HEK293T (cell line): ENCODE data around the gene TTC16.
A peak's percentile ranks its signal among the peaks of the same experiment; 100 is the strongest.

Experiments used
- CTCF ChIA-PET: fragments of 350-600 bp; formaldehyde crosslinking; extraction: SDS; loops from one replicate; lab custom pipeline; 2021; ENCODE audit warnings: antibody characterized with exemption, inconsistent platforms; lab: Yijun Ruan, JAX
- POLR2A ChIA-PET: fragments of 350-600 bp; formaldehyde crosslinking; extraction: SDS; loops from one replicate; lab custom pipeline; 2020; ENCODE audit warnings: antibody characterized with exemption, inconsistent platforms; lab: Yijun Ruan, JAX
- DNase-seq: peaks from one replicate; pipeline ENCODE4 v3.0.0; 2012; ENCODE audit warnings: mixed read lengths; ENCODE audit errors: extremely low spot score
- ARNT ChIP-seq: fragments of 450-650 bp; IDR thresholded peaks from 2 replicates; pipeline ENCODE4 v1.6.1; 2017; ENCODE audit warnings: mild to moderate bottlenecking
- BHLHE40 ChIP-seq: fragments of 450-650 bp; IDR thresholded peaks from 2 replicates; pipeline ENCODE4 v1.6.1; 2016; ENCODE audit warnings: mild to moderate bottlenecking, moderate library complexity, borderline replicate concordance
- CTBP1 ChIP-seq: fragments of 450-650 bp; IDR thresholded peaks from 2 replicates; pipeline ENCODE4 v1.6.1; 2016; ENCODE audit warnings: borderline replicate concordance
- ELF4 ChIP-seq: fragments of 450-650 bp; IDR thresholded peaks from 2 replicates; pipeline ENCODE4 v1.6.1; 2017; ENCODE audit warnings: antibody characterized with exemption
- FOXA1 ChIP-seq: fragments of 450-650 bp; IDR thresholded peaks from 2 replicates; pipeline ENCODE4 v1.6.1; 2016; ENCODE audit warnings: mild to moderate bottlenecking
- FOXK2 ChIP-seq: fragments of 450-650 bp; IDR thresholded peaks from 2 replicates; pipeline ENCODE4 v1.6.1; 2016; ENCODE audit warnings: mild to moderate bottlenecking
- FOXM1 ChIP-seq: fragments of 450-650 bp; IDR thresholded peaks from 2 replicates; pipeline ENCODE4 v1.6.1; 2017; ENCODE audit warnings: mild to moderate bottlenecking, borderline replicate concordance
- HDGF ChIP-seq: fragments of 450-650 bp; IDR thresholded peaks from 2 replicates; pipeline ENCODE4 v1.6.1; 2017; ENCODE audit warnings: antibody characterized with exemption, borderline replicate concordance
- L3MBTL2 ChIP-seq: fragments of 450-650 bp; conservative IDR thresholded peaks from 2 replicates; pipeline ENCODE4 v1.6.1; 2016; ENCODE audit warnings: mild to moderate bottlenecking
- LEF1 ChIP-seq: fragments of 450-650 bp; IDR thresholded peaks from 2 replicates; pipeline ENCODE4 v1.6.1; 2017; ENCODE audit warnings: mild to moderate bottlenecking, borderline replicate concordance
- NFRKB ChIP-seq: fragments of 450-650 bp; IDR thresholded peaks from 2 replicates; pipeline ENCODE4 v1.6.1; 2016; ENCODE audit warnings: mild to moderate bottlenecking, moderate library complexity
- PKNOX1 ChIP-seq: fragments of 450-650 bp; IDR thresholded peaks from 2 replicates; pipeline ENCODE4 v1.6.1; 2016
- SP1 ChIP-seq: fragments of 450-650 bp; IDR thresholded peaks from 2 replicates; pipeline ENCODE4 v1.6.1; 2017
- SUZ12 ChIP-seq: fragments of 450-650 bp; IDR thresholded peaks from 2 replicates; pipeline ENCODE4 v1.6.1; 2016; ENCODE audit warnings: mild to moderate bottlenecking
- TARDBP ChIP-seq: fragments of 450-650 bp; IDR thresholded peaks from 2 replicates; pipeline ENCODE4 v1.6.1; 2016
- ZNF384 ChIP-seq: fragments of 450-650 bp; IDR thresholded peaks from 2 replicates; pipeline ENCODE4 v1.6.1; 2016

TTC16 gene

GRCh38 chr9:127715470-127716337 is at the start of gene TTC16, which contains the start of gene PTRH1:
TTC16 (plus strand) TSS chr9:127716079; CDS start chr9:127716146, 67 bp downstream.
PTRH1 (minus strand) TSS chr9:127715663; CDS start chr9:127715639, 24 bp downstream.
- POLR2A ChIA-PET = interaction anchor here (0.9 to 1.6 kb wide), 5 partner anchors 10 to 125 kb away, joined by 3 to 5 read pairs (median 3); partner anchors contain the start of gene TOR2A
- TF ChIP-seq PKNOX1 (peak; percentile 84), ELF4 (peak; percentile 92; the same call in 1 of the 2 replicates), ARNT (no peak), L3MBTL2 (peak; percentile 71)
- peak; percentile 99 for DNase-seq
- CTCF ChIA-PET = no interaction called here

GRCh38 chr9:127667127-127667844 is 48.6 kb upstream of the TTC16 start:
- DNase-seq = no peak
- ChIA-PET CTCF (no interaction called here), POLR2A (no interaction called here)
- TF ChIP-seq CTBP1 = no peak
- no peak for TF ChIP-seq HDGF
- no peak for TF ChIP-seq ELF4
- no peak for TF ChIP-seq SUZ12
- no peak for TF ChIP-seq BHLHE40
- no peak for TF ChIP-seq ZNF384
- no peak for TF ChIP-seq FOXA1
- TF ChIP-seq ARNT = no peak
- no peak for TF ChIP-seq FOXM1

- DNase-seq = no peak
- POLR2A ChIA-PET = no interaction called here
- TF ChIP-seq SUZ12 (no peak), FOXK2 (no peak), ELF4 (no peak), ARNT (no peak), FOXM1 (no peak), HDGF (no peak), BHLHE40 (no peak), SP1 (no peak), L3MBTL2 (no peak), NFRKB (no peak), TARDBP (no peak), LEF1 (no peak), FOXA1 (no peak), CTBP1 (no peak)
- CTCF ChIA-PET = no interaction called here
These were observed 48.0 kb upstream of the TTC16 start for GRCh38 chr9:127667906-127668305.

- DNase-seq = no peak
- no peak for TF ChIP-seq ZNF384
- no peak for TF ChIP-seq FOXM1
- no peak for TF ChIP-seq FOXK2
- no peak for TF ChIP-seq NFRKB
- TF ChIP-seq FOXA1 = no peak
- TF ChIP-seq SP1 = no peak
- no peak for TF ChIP-seq PKNOX1
- no peak for TF ChIP-seq ARNT
- no peak for TF ChIP-seq L3MBTL2
- TF ChIP-seq HDGF = no peak
- TF ChIP-seq BHLHE40 = no peak
- TF ChIP-seq LEF1 = no peak
- POLR2A ChIA-PET = no interaction called here
- CTCF ChIA-PET = no interaction called here
These were observed 42.6 kb upstream of the TTC16 start for GRCh38 chr9:127673234-127673633.

GRCh38 chr9:127676638-127677037 is 39.2 kb upstream of the TTC16 start:
- TF ChIP-seq BHLHE40 (no peak), PKNOX1 (no peak), LEF1 (no peak), FOXA1 (no peak), L3MBTL2 (no peak), TARDBP (no peak), ELF4 (no peak), ZNF384 (no peak), HDGF (no peak), CTBP1 (no peak), ARNT (no peak), FOXM1 (no peak), SP1 (no peak), SUZ12 (no peak), FOXK2 (no peak), NFRKB (no peak)
- DNase-seq = no peak
- ChIA-PET POLR2A (no interaction called here), CTCF (no interaction called here)
